Keratinocyte (primary cell): Measurements from ENCODE around the gene ACBD5. TPM values are rescaled to one million over a fixed set of nuclear protein-coding genes. Genes with fewer than 3 reads are reported as not detected.

Experiments
- DNase-seq: peaks from one replicate; pipeline ENCODE4 v3.0.0-alpha.2; 2011; ENCODE audit warnings: low read depth, missing footprints, low spot score
- FAIRE-seq: peaks from 2 replicates; lab custom pipeline; 2011; peaks lifted over from hg19 to GRCh38; lab: Jason Lieb, UNC
- H2AFZ ChIP-seq: 2 replicates; pipeline ENCODE4 v1.6.0; 2012; ENCODE audit warnings: low read length, control low read depth, inconsistent platforms; ENCODE audit not compliant: control insufficient read depth
- H3K27ac ChIP-seq: 2 replicates; pipeline ENCODE4 v1.5.1; 2011; ENCODE audit warnings: low read length; ENCODE audit not compliant: control insufficient read depth, insufficient read depth
- H3K27me3 ChIP-seq: 3 replicates; pipeline ENCODE4 v1.6.0; 2011; ENCODE audit warnings: low read length; ENCODE audit not compliant: control insufficient read depth, insufficient read depth; ENCODE audit errors: extremely low read depth
- H3K36me3 ChIP-seq, 2 experiments: 2 replicates in 1 of 2; 3 replicates in 1 of 2; pipeline ENCODE4 v1.5.1; 2011; ENCODE audit warnings: low read length in 2 of 2, mild to moderate bottlenecking in 1 of 2; ENCODE audit not compliant: control insufficient read depth in 2 of 2, insufficient read depth in 2 of 2; ENCODE audit errors: extremely low read depth in 1 of 2
- H3K4me1 ChIP-seq: 3 replicates; pipeline ENCODE4 v1.5.1; 2011; ENCODE audit warnings: low read length; ENCODE audit not compliant: control insufficient read depth, insufficient read depth; ENCODE audit errors: extremely low read depth
- H3K4me2 ChIP-seq: 3 replicates; pipeline ENCODE4 v1.6.0; 2011; ENCODE audit warnings: low read depth, low read length; ENCODE audit not compliant: control insufficient read depth, insufficient read depth; ENCODE audit errors: extremely low read depth
- H3K4me3 ChIP-seq, 3 experiments: fragments of 200-600 bp in 1 of 3; sonication (generic) in 1 of 3; 2 replicates in 2 of 3; 3 replicates in 1 of 3; pipeline ENCODE4 v1.5.1; 2011 to 2016; ENCODE audit warnings: low read length in 3 of 3, mild to moderate bottlenecking in 3 of 3, control low read depth in 2 of 3, inconsistent platforms in 1 of 3, low read depth in 1 of 3, mixed read lengths in 1 of 3, mixed run types in 1 of 3, moderate library complexity in 1 of 3; ENCODE audit not compliant: control insufficient read depth in 2 of 3, insufficient read depth in 2 of 3; ENCODE audit errors: extremely low read depth in 1 of 3
- H3K79me2 ChIP-seq: 2 replicates; pipeline ENCODE4 v1.6.0; 2012; ENCODE audit warnings: low read length; ENCODE audit not compliant: control insufficient read depth, insufficient read depth
- H3K9ac ChIP-seq: 3 replicates; pipeline ENCODE4 v1.6.0; 2011; ENCODE audit warnings: low read length; ENCODE audit not compliant: control insufficient read depth, insufficient read depth; ENCODE audit errors: extremely low read depth
- H3K9me1 ChIP-seq: 3 replicates; pipeline ENCODE4 v1.6.0; 2011; ENCODE audit warnings: low read length; ENCODE audit not compliant: control insufficient read depth, insufficient read depth; ENCODE audit errors: extremely low read depth
- H3K9me3 ChIP-seq: 2 replicates; pipeline ENCODE4 v1.5.1; 2012; ENCODE audit warnings: low read depth, low read length; ENCODE audit not compliant: control insufficient read depth
- H4K20me1 ChIP-seq: 3 replicates; pipeline ENCODE4 v1.6.0; 2011; ENCODE audit warnings: low read length; ENCODE audit not compliant: control insufficient read depth, insufficient read depth; ENCODE audit errors: extremely low read depth
- CTCF ChIP-seq, 3 experiments: IDR thresholded peaks in 1 of 3; conservative IDR thresholded peaks in 1 of 3; optimal IDR thresholded peaks in 1 of 3; 2 replicates in 2 of 3; 3 replicates in 1 of 3; pipeline versions ENCODE3 to v1.5.1; 2011; ENCODE audit warnings: low read length in 3 of 3, mild to moderate bottlenecking in 3 of 3, moderate library complexity in 2 of 3, control low read depth in 1 of 3, inconsistent platforms in 1 of 3; ENCODE audit not compliant: insufficient read depth in 2 of 3; ENCODE audit errors: extremely low read depth in 1 of 3
- EZH2 ChIP-seq: IDR thresholded peaks from one replicate; pipeline ENCODE4 v1.6.1; 2012; ENCODE audit warnings: inconsistent platforms, mild to moderate bottlenecking, low read length, moderate library complexity
- dilution Hi-C: fragments of 300-500 bp; cut with MboI; formaldehyde crosslinking; loops from one replicate; pipeline ENCODE4 v1.7.0; 2020; ENCODE audit warnings: low sequenced_read_pairs; ENCODE audit not compliant: extremely low pct_ligation_motif_present
- polyA plus RNA-seq, 5 experiments: library from polyadenylated mRNA; depleted of rRNA in 3 of 5; stranded (reverse) in 3 of 5; stranded (forward) in 1 of 5; unstranded in 1 of 5; fragments of >200 nt; gene quantifications; 1 replicate in 1 of 5; 2 replicates in 3 of 5; 3 replicates in 1 of 5; pipeline versions ENCODE4 v1.2.1 to v1.2.3, GENCODE V29; 2011 to 2012; ENCODE audit warnings: missing spikeins in 2 of 5, low read depth in 1 of 5, low replicate concordance in 1 of 5

ACBD5 gene
- polyA plus RNA-seq, 1 donor (not counting 4 experiments of a cell fraction or from before 2014, with no cell fraction given): 11.7 TPM

DNA sequence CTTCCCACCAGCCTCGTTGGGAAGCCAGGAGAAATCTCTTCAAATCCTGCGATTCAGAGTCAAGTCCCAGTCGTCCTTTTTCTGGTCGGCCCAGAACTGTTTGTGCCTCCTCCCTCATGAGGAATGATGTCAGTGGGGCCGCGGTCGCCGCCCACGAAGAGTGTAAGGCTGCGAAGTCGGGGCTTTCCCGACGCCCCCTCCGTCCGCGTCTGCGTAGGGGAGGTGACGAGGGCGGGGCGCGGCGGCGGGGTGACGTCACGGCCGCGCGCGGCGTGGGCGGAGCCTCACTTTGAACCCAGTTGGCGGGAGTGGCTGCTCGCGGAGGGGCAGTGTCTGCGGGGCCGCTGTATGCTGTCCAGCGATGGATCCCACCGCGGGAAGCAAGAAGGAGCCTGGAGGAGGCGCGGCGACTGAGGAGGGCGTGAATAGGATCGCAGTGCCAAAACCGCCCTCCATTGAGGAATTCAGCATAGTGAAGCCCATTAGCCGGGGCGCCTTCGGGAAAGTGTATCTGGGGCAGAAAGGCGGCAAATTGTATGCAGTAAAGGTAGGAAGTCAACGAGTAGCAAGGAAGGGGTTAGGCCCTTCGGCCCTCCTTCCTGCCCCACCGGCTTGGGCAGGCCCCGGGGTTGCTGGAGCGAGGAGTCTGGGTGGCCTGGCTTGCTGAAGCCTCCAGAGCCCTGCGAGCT lies 85.4 kb downstream of the ACBD5 start, which contains the start of gene MASTL:
TSS of gene MASTL (plus strand) at position 287 of the 689 bp plus-strand sequence. CDS start at position 362, 75 bp downstream.
- peak within 1 kb of the TSS; percentile 100 for H3K9ac ChIP-seq
- no peaks in the 10 kb centered on the region for H3K9me1 ChIP-seq
- peak within 1 kb of the TSS; percentile 100 for H3K4me2 ChIP-seq
- no peaks in the 10 kb centered on the region for H3K9me3 ChIP-seq
- peaks cover 15% of the 10 kb centered on the region for H3K4me1 ChIP-seq
- TF ChIP-seq EZH2 (no peak), CTCF (optimal IDR thresholded peaks at IDR 0.05 in 1 of 3, IDR thresholded peaks at IDR 0.05 in 1 of 3, conservative IDR thresholded peaks at IDR 0.05 in 1 of 3; ENCODE audit: extremely low read depth in 1 of 3, insufficient read depth in 2 of 3, low read length in 3 of 3) (no peak)
- H3K36me3 ChIP-seq: peaks cover 2 to 13% of the 10 kb centered on the region in 2 experiments
- peak within 1 kb of the TSS; percentile 86 for H2AFZ ChIP-seq
- H3K27me3 ChIP-seq: no peaks in the 10 kb centered on the region
- H3K79me2 ChIP-seq: peaks cover 66% of the 10 kb centered on the region
- H4K20me1 ChIP-seq: peaks cover 4% of the 10 kb centered on the region
- H3K4me3 ChIP-seq: peak within 1 kb of the TSS; percentile 94 to 99 (median 99)
- FAIRE-seq: peak; percentile 17
- peak within 1 kb of the TSS; percentile 100 for H3K27ac ChIP-seq
- peak; percentile 65 for DNase-seq
- dilution Hi-C loops: no loop called here

- Histone ChIP-seq H3K9me1 (no peaks in the 10 kb centered on the region), H3K9me3 (no peaks in the 10 kb centered on the region), H3K4me3 (peak overlapping the region; percentile 94 to 99 (median 99)), H3K27me3 (no peaks in the 10 kb centered on the region), H3K27ac (peak overlapping the region; percentile 100), H3K36me3 (peaks cover under 1 to 10% of the 10 kb centered on the region in 2 experiments), H3K9ac (peak overlapping the region; percentile 100), H3K4me2 (peak overlapping the region; percentile 96), H3K4me1 (peaks cover 15% of the 10 kb centered on the region), H4K20me1 (peaks cover 4% of the 10 kb centered on the region), H3K79me2 (peaks cover 80% of the 10 kb centered on the region), H2AFZ (peak overlapping the region; percentile 64)
- dilution Hi-C loops: no loop called here
- no peak for FAIRE-seq
- DNase-seq: no peak
- TF ChIP-seq EZH2: no peak
- TF ChIP-seq CTCF (optimal IDR thresholded peaks at IDR 0.05 in 1 of 3, IDR thresholded peaks at IDR 0.05 in 1 of 3, conservative IDR thresholded peaks at IDR 0.05 in 1 of 3; ENCODE audit: extremely low read depth in 1 of 3, insufficient read depth in 2 of 3, low read length in 3 of 3): no peak
These were observed 86.8 kb downstream of the ACBD5 start for GRCh38 chr10:27153845-27154193.
